DOHH2 (cell line): ENCODE results near the gene AUTS2.
A peak's percentile ranks its signal among the peaks of the same experiment; 100 is the strongest.

Source experiments
- H3F3A ChIP-seq: fragments of 200-600 bp; sonication (generic), shearing (Covaris generic); 2 replicates; pipeline ENCODE4 v1.6.0; 2016; ENCODE audit warnings: antibody characterized with exemption, mild to moderate bottlenecking; ENCODE audit not compliant: control insufficient read depth, insufficient read depth
- H3K27ac ChIP-seq: fragments of 200-600 bp; sonication (generic); 2 replicates; pipeline ENCODE4 v1.5.1; 2014; ENCODE audit warnings: low read depth, mild to moderate bottlenecking, low read length, moderate library complexity
- H3K27me3 ChIP-seq: fragments of 200-600 bp; sonication (generic); 2 replicates; pipeline ENCODE4 v1.6.1; 2014; ENCODE audit warnings: mild to moderate bottlenecking, low read length, mixed read lengths; ENCODE audit not compliant: control insufficient read depth
- H3K36me3 ChIP-seq: fragments of 200-600 bp; sonication (generic); 2 replicates; pipeline ENCODE4 v1.6.1; 2014; ENCODE audit warnings: mild to moderate bottlenecking, low read length, moderate library complexity, mixed read lengths; ENCODE audit not compliant: control insufficient read depth
- H3K4me1 ChIP-seq: fragments of 200-600 bp; sonication (generic); 2 replicates; pipeline ENCODE4 v1.6.1; 2014; ENCODE audit warnings: mild to moderate bottlenecking, low read length, mixed read lengths; ENCODE audit not compliant: control insufficient read depth
- H3K4me2 ChIP-seq: fragments of 200-600 bp; sonication (generic); 2 replicates; pipeline ENCODE4 v1.6.0; 2014; ENCODE audit warnings: mild to moderate bottlenecking, low read length, moderate library complexity
- H3K4me3 ChIP-seq: fragments of 200-600 bp; sonication (generic); 2 replicates; pipeline ENCODE4 v1.5.1; 2014; ENCODE audit warnings: mild to moderate bottlenecking, low read length, mixed read lengths
- H3K79me2 ChIP-seq: fragments of 200-600 bp; sonication (generic); 2 replicates; pipeline ENCODE4 v1.6.1; 2014; ENCODE audit warnings: mild to moderate bottlenecking, low read length, mixed read lengths; ENCODE audit not compliant: control insufficient read depth
- H3K9me2 ChIP-seq: fragments of 200-600 bp; sonication (generic); replicated peaks from 2 replicates; pipeline ENCODE4 v1.6.1; 2014; ENCODE audit warnings: mild to moderate bottlenecking, low read length, mixed read lengths; ENCODE audit not compliant: control insufficient read depth
- H3K9me3 ChIP-seq: fragments of 200-600 bp; sonication (generic); 2 replicates; pipeline ENCODE4 v1.6.1; 2014; ENCODE audit warnings: antibody characterized with exemption, low read length, mixed read lengths; ENCODE audit not compliant: control insufficient read depth, insufficient read depth
- H4K20me1 ChIP-seq: fragments of 200-600 bp; sonication (generic); 2 replicates; pipeline ENCODE4 v1.6.0; 2014; ENCODE audit warnings: low read depth, mild to moderate bottlenecking, antibody characterized with exemption, low read length, moderate library complexity; ENCODE audit not compliant: control insufficient read depth, insufficient read depth
- EZH2phosphoT487 ChIP-seq: fragments of 200-600 bp; sonication (generic); IDR thresholded peaks from 2 replicates; pipeline ENCODE4 v1.6.1; 2017; ENCODE audit warnings: borderline replicate concordance, mild to moderate bottlenecking, antibody characterized with exemption, low read length, moderate library complexity, mixed read lengths
- TF ChIP-seq, protein P1 (sequence below): fragments of 200-600 bp; sonication (generic); IDR thresholded peaks from one replicate; pipeline ENCODE4 v1.5.1; 2014; ENCODE audit warnings: antibody characterized with exemption, mild to moderate bottlenecking, low read depth, low read length; ENCODE audit not compliant: poor library complexity, severe bottlenecking

Gene AUTS2

GRCh38 chr7:70807650-70808049 lies 1209.4 kb downstream of the AUTS2 start:
- no peaks in the 10 kb centered on the region for H3K36me3 ChIP-seq
- H3K27me3 ChIP-seq = no peaks in the 10 kb centered on the region; the same call in 1 of the 2 replicates
- H3K4me1 ChIP-seq = peaks cover 72% of the 10 kb centered on the region
- H3K9me2 ChIP-seq = no peaks in the 10 kb centered on the region
- H4K20me1 ChIP-seq = no peaks in the 10 kb centered on the region
- peak overlapping the region; percentile 61 for H3K4me2 ChIP-seq
- peaks cover 5% of the 10 kb centered on the region; the same call in 1 of the 2 replicates for H3K9me3 ChIP-seq
- no peak overlapping the region for H3K27ac ChIP-seq
- H3K4me3 ChIP-seq = no peak overlapping the region
- TF ChIP-seq, protein P1, sequence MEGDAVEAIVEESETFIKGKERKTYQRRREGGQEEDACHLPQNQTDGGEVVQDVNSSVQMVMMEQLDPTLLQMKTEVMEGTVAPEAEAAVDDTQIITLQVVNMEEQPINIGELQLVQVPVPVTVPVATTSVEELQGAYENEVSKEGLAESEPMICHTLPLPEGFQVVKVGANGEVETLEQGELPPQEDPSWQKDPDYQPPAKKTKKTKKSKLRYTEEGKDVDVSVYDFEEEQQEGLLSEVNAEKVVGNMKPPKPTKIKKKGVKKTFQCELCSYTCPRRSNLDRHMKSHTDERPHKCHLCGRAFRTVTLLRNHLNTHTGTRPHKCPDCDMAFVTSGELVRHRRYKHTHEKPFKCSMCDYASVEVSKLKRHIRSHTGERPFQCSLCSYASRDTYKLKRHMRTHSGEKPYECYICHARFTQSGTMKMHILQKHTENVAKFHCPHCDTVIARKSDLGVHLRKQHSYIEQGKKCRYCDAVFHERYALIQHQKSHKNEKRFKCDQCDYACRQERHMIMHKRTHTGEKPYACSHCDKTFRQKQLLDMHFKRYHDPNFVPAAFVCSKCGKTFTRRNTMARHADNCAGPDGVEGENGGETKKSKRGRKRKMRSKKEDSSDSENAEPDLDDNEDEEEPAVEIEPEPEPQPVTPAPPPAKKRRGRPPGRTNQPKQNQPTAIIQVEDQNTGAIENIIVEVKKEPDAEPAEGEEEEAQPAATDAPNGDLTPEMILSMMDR = peak; percentile 59
- no peak for TF ChIP-seq EZH2phosphoT487
- peaks cover 18% of the 10 kb centered on the region for H3F3A ChIP-seq
- H3K79me2 ChIP-seq = no peaks in the 10 kb centered on the region

- H3K4me3 ChIP-seq = peak overlapping the region; percentile 53
- H3K4me2 ChIP-seq = peak overlapping the region; percentile 61
- H3F3A ChIP-seq = peaks cover 18% of the 10 kb centered on the region
- no peaks in the 10 kb centered on the region for H3K9me3 ChIP-seq
- H3K36me3 ChIP-seq = no peaks in the 10 kb centered on the region
- H3K9me2 ChIP-seq = no peaks in the 10 kb centered on the region
- H3K4me1 ChIP-seq = peaks cover 63% of the 10 kb centered on the region
- TF ChIP-seq, protein P1 = no peak
- no peak for TF ChIP-seq EZH2phosphoT487
- no peaks in the 10 kb centered on the region for H4K20me1 ChIP-seq
- H3K79me2 ChIP-seq = no peaks in the 10 kb centered on the region
- peaks cover 6% of the 10 kb centered on the region for H3K27me3 ChIP-seq
- peak overlapping the region; percentile 36 for H3K27ac ChIP-seq
These were observed 1210.6 kb downstream of the AUTS2 start for GRCh38 chr7:70808876-70809275.

DNA sequence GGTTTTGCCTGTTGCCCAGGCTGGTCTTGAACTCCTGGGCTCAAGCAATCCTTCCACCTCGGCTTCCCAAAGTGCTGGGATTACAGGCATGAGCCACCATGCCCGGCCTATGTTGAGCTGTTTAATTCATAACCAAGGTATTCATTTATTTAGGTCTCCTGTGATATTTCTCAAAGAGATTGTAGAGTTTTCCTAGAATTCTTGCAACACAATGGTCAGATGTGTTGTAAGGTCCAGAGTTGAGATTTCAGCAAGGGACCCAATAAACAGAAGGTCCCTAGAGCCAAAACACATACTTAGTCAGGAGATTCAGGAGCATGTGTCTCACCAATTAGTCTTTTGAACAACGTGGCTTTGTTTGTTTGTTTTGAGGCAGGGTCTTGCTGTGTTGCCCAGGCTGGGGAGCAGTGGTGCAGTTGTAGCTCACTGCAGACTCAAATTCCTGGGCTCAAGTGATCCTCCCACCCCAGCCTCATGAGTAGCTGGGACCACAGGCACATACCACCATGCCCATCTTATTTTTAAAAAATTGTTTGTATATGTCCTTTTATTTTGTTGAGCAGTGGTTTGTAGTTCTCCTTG lies 1212.4 kb downstream of the AUTS2 start:
- no peaks in the 10 kb centered on the region for H3K9me3 ChIP-seq
- H3K4me3 ChIP-seq = no peak overlapping the region
- H3K36me3 ChIP-seq = no peaks in the 10 kb centered on the region
- peaks cover 45% of the 10 kb centered on the region for H3K4me1 ChIP-seq
- no peaks in the 10 kb centered on the region for H3K79me2 ChIP-seq
- H3K27me3 ChIP-seq = peaks cover 8% of the 10 kb centered on the region
- no peaks in the 10 kb centered on the region for H4K20me1 ChIP-seq
- H3K4me2 ChIP-seq = no peak overlapping the region
- peaks cover 10% of the 10 kb centered on the region; the same call in 1 of the 2 replicates for H3F3A ChIP-seq
- no peak overlapping the region for H3K27ac ChIP-seq
- no peak for TF ChIP-seq EZH2phosphoT487
- TF ChIP-seq, protein P1 = no peak
- H3K9me2 ChIP-seq = no peaks in the 10 kb centered on the region
